NCI-H1930 (cell line): Measurements from ENCODE around the gene SENP1.

ENCODE experiments used
- DNase-seq, 2 experiments: peaks; one replicate each; lab custom pipeline; 2025; lab: John Stamatoyannopoulos, UW

The SENP1 gene

DNA sequence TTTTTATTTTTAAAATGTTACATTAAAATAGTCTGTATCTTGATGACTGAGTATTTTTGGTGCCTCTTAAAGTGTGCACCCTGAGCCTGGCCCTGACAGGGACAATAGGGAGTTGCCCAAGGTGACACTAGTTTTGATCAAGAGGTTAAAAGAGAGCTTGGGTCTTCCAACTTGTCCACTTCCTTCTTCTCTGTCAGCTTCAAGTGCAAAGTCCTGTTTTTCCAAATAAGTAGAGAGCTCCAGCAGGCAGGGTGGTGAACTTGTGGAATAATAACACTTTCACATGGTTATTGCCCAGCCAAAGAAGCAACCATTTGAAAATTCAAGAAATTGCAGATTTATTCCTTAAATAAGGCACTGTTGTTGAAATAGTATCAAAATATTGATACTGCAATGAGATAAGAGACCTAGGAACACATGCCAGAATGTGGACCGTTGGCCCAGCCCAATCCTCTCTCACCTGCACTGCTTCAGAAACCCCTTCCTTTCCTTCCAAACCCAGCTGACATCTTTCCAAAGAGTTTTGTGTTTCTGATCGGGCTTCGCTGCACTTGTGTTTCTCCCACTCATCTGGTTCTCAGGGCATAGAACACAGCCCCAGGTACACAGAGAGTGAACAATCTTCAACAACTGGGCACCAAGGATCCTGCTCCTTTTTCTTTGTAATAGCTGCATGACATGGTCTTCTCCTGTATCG is 87.8 kb downstream of the SENP1 start:
- DNase-seq: no peak

DNA sequence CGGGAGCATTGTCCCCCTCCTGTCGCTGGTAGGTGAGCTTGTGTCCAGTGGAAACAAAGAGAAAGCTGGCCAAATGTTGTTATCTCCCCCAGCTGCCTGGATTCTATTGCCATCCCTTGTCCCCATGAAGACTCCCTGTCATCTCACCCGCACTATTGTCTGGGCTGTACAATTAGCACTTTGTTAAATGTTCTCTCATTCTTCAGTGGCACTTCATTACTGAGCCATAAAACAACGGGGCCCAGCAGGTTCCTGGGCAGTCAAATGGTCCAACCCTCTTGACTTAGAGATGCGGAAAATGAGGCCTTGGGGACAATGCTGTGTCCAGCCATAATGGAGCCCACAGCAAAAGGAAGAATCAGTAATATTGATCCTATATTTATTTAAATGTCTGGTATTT is 88.4 kb downstream of the SENP1 start:
- DNase-seq: no peak

DNA sequence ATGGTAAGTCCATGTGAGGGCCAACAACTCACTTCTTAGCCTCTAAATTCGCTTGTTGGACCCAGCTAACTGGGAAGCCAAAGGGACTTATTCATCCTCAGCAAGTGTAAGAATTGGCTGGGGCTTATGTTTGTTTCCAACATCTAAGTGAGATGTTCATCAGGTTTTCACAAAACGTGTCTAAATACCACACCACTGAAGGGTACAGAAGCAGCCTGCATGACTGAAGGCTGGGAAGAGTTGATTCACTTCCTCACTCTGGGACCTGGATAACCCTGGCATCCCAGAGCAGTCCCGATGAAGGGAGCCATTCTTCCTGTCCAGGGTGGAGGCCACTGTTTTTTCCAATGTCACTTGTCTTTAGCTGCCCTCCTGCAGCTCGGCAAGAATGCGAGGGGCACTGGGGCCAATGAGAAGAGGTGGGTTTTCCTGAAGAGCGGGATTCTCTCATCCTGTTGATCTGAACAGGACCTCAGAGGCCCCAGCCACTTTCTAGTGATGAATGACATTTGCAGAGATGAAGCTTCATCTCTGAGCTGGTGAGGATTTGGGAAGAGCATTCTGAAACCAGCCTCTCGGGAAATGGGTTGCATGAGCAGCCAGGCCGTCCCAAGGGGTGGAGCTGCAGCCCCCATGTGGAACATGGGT is 89.4 kb downstream of the SENP1 start:
- no peak for DNase-seq

DNA sequence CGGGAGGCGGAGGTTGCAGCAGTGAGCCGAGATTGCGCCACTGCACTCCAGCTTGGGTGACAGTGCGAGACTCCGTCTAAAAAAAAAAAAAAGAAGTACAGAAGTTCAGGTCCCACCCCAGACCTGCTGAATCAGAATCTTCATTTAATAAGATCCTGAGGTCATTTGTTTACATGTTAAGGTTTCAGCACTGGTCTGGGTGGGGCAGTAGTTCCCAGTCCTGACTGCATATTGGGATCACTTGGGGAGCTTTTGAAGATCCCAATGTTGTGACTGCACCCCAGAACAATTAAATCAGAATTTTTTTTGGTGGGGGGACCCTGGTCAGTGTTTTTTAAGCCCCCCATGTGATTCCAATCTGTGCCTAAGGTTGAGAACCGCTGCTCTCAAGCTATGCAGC is 89.9 kb downstream of the SENP1 start:
- DNase-seq: no peak

DNA sequence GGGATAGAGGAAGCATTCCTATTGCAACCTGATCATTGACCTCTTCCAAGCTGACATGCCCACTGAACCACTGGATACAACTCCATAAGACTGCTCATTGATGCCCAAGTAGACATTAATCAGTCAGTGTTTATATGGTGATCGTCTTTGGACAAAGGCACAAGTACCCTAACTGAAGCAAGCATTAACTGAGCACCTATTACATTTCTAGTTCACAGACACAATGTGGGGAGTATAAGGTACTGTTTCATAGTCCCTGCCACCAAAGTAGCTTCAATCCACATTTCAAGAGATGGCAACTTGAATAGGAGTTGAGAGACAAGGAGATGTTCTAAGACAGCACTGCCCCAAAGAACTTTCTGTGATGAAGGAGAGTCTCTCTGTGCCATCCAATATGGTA is 90.8 kb downstream of the SENP1 start:
- DNase-seq: no peak

DNA sequence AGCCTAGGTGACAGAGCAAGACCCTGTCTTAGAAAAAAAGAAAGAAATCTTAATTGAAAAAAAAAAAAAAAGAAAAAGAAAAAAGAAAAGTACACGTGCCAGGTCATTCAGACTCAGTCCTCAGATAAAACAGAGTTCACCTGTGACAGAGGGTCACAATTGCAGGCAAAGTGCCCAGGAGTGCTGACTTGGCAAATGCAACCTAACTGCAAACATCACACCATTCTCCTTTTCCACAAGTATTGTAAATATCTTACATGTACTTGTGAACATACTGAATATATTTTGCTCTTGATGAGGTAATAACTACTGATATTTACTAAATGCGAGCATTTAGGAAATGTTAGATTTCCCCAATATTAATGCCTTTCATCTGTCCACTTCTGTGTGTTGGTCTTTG is 92.6 kb downstream of the SENP1 start:
- no peak for DNase-seq

DNA sequence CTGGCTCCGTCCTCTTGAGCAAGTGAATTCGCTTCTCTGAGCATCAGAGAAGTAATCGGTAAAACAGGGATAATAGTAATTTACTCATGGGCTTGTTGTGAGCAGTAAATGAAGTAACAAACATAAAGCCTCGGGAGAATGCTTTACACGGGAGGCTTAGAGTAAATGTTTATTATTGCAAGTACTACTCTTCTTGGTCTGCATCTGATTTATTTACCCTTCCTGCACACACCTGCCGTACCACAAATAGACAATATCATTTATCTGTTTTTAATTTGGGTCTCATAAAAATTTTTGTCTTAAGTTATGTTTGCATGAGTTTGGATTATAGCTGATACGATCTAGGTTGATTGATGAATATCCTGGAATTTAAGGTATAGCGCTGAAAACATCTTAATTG is 93.8 kb downstream of the SENP1 start:
- DNase-seq: no peak

DNA sequence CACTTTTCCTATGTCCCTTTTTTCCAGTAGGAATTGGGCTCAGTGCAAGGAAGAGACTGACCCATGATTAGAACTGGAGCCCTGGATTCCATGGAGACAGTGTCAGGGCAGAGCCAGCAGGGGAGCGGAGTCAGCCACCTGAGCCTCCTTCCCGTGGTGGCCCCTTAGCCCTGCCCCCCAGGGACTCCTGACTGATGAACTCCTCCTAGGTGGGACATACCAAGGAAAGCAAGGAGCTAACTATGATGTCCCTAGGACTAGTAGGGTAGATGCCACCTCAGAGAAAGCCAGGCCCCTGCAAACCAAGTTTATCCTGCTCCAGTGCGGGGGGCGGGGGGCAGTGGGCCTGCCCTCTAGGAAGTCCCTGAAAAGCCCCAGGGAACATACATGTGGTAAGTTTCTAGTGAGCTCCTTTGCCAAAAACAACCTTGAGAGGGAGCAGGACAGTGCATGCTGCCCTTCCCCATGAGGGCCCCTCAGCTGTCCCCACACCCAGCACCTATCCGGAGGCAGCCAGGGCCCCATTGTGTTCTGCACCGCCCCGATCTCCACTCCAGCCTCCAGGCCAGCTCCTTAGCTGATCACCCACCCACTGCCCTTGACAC is 95.4 kb downstream of the SENP1 start:
- no peak for DNase-seq

DNA sequence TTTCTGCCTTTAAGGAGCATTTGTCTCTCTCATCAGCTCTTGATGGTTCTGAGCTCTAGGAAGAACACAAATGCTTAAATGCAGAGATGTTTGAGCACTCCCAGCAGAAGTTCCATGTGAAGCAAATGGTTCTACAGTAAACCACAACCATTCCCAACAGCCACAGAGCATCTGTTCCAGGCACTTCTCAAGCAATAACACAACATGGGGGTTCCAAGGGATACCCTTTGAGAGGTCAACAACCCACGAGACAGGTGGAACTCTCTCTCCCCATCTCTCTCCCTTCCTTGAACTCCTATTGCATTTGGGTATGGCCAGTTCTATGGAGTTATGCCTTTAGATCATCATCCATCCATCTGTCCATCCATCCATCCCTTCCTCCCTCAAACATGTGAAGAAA is 96.4 kb downstream of the SENP1 start:
- DNase-seq: no peak

DNA sequence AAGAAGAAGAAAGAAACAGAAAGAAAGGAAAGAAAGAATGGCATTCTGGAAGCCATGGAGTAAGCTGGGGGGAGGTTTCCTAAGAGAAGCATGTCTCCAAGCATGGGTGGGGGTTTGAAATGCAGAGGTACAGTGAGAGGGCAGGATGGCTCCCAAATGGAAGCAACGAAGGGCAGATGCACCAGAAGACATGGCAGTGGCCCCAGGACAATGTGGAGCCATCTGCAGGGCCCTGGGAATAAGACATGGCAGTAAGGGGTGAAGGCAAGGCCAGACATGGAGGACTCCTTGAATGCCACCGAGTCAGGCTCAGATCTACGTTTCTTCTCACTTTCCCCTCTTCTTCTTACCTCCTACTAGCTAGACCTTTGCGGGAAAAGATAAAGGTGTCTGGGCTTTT is 96.9 kb downstream of the SENP1 start:
- no peak for DNase-seq

DNA sequence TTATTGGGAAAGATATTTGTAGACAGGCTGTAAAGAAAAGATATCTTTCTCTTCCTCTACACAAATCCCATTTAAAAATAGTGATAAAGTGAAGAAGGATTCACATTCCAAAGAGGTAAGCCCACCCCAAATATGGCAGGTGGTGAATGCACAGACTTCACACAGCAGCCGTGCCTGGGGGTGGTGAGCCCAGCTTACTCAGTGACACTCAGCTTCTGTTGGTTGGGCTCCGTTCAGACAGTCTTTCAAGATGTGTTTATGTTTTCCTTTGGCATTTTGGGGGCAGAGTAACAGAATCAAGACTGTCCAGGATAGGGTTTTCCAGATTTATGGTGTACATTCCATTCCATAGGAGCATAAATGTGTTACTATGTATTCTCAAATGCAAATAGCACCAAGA is 97.5 kb downstream of the SENP1 start:
- no peak for DNase-seq

DNA sequence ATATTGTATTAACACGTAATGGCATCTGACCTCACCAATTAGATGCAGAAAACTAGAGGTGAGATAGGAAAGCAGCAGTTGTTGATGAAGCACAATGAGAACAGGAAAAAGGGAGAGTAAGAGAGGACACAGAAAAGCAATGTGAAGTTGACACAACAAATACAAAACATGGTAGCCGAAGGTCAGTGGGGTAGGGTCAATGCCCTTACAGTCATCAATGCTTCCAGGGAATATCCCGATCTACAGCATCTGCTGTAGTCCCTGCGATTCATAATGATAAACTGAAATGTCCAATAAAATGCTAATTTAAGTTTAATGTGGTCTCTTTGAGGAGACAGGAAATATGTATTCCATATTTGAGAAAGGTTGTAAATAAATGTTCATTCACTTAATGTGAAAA is 98.7 kb downstream of the SENP1 start:
- no peak for DNase-seq

DNA sequence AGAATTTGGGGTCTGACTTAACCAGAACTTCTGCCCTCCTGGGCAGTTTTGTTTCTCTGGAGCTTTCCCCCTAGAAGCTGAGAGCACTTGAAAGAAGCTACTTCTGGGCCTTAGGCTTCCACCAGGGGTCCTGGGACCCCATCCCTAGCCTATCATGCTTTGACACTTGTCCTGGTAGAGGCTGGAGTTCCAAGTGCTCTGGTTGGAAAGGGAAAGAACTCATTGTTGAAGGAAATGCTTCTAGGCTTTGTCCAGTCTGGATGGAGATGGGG is 100.2 kb downstream of the SENP1 start:
- DNase-seq: no peak

DNA sequence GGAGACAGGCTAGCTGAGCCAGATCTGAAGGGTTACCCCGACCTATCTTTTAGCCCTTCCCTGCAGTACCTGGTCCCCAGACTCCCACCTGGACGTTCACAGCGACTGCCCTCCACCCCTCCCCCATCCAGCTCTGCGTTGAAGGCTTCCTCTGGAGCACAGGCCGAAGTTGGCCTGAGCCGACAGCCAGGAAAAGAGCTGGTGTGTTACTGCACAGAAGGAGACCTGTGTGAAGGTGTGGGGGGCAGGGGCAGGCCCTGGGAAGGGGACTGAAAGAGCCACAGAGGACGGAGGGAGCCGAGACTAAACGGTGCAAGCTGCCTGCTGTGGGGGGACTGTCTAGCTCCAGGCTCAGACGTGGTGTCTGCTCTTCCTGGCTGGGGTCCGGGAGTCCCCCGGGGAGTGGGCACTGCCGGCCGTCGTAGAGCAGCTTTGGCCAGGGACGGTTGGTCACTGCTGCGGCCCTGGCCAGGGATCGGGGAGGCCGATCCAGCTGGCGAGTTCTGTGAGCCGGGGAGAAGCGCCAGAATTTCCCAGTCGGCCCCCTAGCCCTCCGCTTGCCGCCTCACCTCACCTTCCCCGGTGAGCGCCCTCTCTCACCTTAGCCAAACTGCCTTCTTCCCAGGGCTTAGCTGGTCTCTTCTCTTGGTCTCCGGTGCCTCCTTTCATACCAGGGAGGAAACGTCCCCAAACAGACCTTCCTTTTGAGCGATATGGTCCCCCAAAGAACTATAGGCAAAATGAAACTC is 100.7 kb downstream of the SENP1 start:
- DNase-seq: no peak

DNA sequence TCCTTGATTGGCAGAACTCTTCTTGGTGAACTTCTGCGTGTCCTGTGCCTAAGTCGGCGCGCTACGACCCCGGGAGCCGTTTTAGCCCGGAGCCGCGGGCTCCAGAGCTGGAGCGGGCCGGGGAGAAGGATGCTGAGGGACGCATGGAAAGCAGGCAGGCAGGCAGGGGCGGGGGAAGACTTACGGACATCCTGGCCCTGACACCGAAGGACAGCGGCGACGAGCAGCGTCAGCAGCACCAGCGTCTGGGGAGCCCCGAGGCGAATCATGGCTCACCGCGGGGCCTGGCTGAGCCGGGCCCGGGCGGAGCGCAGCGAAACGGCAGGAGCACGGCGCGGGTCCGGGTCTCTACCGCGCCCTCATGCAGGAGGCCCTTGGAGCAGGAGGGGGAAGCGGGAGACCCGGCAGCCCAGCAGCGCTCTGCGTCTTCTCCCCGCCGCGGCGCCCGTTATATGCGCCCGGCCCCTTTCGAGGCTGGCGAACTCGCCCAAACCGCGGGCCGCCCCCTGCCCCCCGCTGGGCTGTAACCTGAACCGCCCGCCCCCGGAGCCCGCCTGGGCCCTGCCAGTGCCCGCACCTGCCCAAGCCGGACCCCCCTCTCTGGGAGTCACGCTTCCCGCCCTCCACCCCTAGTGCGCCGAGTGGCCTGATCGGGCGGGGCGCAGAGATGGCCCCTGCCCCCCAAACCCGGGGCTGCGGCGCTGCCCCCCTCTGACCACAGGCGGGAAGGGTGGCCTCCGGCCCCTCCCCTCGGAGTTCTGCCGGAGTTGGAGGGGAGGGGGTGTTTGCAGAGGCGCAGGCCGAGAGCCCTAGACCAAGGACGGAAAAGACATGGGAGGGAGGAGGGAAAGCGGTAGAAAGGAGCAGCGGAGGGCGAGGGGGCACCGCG is 101.6 kb downstream of the SENP1 start, which contains the start of gene COL2A1:
Gene COL2A1, minus strand, starts transcription at position 424 of the 889 bp plus-strand sequence. Its CDS starts 155 bp downstream, at position 269.
- no peak for DNase-seq

DNA sequence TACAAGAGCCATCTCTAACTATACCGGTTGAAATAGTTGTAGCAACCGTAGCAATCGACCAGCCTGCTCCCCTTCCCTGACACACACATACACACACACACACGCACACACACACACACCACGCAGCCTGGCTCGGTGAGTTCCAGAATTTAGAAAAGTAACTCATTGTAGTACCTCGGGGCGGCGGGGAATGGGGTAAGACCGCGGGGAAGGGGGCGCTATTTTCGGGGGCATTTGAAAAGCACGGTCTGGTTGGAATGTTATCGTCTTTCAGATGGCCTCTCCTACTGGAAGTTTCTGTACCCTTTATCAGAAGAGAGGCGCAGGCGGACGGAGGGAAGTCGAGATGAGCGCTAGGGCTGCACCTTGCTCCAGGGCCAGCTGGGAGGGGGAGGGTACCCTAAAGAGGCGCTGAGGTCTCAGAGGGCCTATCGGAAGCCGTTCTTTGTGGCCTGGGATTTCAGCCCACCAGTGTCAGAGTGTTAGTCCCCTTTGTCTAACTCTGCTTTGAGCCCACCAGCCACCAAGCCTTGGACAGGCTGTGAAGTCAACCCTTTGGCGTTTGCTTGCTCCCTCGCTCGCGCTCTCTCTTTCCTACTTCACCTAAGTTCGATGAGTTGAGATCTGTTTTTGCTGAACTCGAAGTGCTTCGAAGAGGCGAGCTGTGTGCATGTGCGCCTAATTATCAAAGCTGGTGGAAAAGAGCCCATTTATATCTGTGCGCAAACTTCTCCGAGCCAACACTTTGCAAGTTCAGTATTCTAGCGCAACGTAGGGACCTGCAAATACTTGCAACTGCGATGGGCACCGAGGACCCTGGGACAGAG is 102.4 kb downstream of the SENP1 start:
- DNase-seq: no peak

DNA sequence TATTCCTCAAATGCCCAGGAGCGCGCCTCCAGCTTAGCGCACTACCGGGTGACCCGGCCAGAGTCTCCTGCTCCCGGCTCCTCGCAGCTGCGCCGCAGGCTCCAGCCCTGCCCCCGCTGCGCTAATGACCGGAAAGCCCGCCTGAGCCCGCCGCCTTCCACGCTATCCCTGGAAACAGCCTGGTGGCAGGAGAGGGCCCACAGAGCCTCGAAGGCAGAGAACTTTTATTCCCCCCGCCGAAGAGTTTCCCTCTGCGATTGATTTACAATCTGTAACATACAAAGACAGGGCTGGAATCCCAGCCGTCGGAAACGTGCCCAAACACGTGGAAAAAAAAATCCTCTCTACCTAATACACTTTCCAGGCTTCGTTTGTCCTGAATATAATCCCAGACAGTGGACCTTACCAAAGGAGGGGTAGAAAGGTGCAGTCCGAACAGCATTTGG is 103.1 kb downstream of the SENP1 start:
- DNase-seq: no peak

DNA sequence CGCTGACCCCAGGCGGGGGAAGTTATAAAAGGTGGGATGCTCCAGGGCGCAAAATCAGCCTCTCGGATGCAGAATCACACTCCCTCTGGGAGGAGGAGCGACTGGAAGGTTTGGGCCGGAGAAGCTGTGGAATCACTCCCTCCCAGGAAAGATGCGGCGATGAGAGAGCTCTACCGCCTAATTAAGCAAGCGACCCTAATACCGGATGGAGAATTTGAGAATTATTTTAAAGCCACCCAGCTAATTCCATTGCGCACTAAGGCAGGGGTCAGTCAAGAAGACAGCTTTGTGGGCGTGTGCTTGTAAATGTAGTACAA is 103.5 kb downstream of the SENP1 start:
- no peak for DNase-seq

DNA sequence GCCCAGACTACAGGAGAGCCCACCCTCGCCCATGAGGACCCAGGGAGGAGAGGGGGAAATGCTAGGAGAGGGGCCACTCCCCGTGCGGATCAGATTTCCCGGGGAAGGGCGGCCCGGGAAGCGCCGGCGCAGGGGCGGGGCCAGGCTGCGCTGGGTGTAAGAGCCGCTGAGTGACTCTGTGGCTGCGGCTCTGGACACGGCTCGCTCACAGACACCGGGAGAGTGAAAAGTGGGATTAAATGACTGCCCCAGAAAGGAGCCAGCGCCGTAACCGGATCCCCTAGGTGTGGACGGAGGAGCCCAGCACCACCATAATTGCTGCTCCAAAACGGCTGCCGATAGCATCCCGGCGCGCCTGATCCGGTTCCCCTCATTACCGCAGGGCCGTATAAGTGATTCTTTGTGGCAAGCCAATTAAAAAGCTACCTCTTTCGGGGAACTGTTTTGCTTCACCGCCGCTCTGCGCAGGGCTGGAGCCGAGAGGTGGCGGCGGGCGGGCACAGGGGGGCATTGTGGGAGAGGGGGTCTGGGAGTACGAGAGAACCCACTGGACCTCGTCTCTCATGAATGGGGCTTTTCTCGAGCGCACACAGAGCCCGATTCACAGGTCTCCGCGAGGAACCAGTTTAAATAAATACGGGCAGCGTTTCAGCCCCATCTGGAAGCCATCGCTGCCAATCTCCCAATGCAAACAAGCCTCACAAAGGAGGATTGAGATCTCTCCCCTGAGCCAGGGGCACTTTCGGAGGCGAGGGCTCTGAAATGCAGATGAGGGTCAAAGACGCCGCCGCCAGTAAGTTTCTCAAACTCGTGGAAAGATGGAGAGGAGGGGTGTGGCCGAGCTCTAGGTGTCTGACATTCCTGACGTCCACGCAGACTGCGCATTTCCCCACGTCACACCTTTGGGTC is 104.1 kb downstream of the SENP1 start:
- no peak for DNase-seq

DNA sequence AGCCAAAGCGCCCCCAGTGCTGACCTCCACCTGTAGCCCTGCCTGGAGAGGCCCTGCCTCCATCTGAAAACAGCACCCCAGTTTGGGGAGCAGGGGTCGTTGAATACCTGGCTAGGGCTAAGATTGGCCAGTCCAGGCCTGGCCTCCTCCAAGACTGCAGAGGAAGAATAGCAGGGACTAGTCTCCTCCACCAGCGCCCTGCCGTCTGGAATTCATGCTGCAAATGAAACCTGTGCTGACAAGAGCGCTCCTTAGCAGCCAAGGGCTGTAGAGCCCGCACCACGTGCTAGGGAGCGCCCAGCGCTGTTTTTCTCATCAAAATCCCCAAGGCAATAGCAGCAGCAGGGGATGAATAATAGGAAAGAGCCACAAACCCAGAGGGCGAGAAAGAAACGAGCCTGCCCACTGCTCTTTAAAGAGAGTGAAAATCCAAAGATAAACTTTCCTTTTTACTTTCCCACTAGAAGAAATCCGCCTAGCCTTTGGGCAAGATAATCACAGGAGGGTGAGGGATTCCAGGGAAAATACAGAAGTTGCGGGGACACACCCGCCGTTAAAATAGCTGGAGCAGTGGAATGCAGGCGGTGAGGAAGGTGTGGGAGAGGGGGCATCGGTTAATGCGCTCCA is 104.9 kb downstream of the SENP1 start:
- DNase-seq: no peak
